Muscle layer of colon (tissue), 2 donors: Measurements from ENCODE around the gene ADCY3.
A peak's percentile ranks its signal among the peaks of the same experiment; 100 is the strongest.

Experiments
- H3K27ac ChIP-seq: one replicate; pipeline ENCODE4 v1.7.0; 2013; ENCODE audit warnings: low read depth, mild to moderate bottlenecking, low read length, moderate library complexity
- H3K27me3 ChIP-seq, 2 donors: one replicate each; pipeline ENCODE4 v1.7.0; 2013; ENCODE audit warnings: low read length in 2 of 2, mild to moderate bottlenecking in 2 of 2; ENCODE audit not compliant: insufficient read depth in 2 of 2, control insufficient read depth in 1 of 2
- H3K36me3 ChIP-seq: one replicate; pipeline ENCODE4 v1.7.0; 2013; ENCODE audit warnings: mild to moderate bottlenecking, low read length; ENCODE audit not compliant: insufficient read depth
- H3K4me1 ChIP-seq: one replicate; pipeline ENCODE4 v1.7.0; 2013; ENCODE audit warnings: mild to moderate bottlenecking, low read length; ENCODE audit not compliant: insufficient read depth
- H3K4me3 ChIP-seq, 2 donors: one replicate each; pipeline ENCODE4 v1.7.0; 2013; ENCODE audit warnings: low read length in 2 of 2, low read depth in 1 of 2, mild to moderate bottlenecking in 1 of 2, moderate library complexity in 1 of 2
- H3K9ac ChIP-seq: one replicate; pipeline ENCODE4 v1.7.0; 2013; ENCODE audit warnings: low read length
- H3K9me3 ChIP-seq: one replicate; pipeline ENCODE4 v1.7.0; 2013; ENCODE audit warnings: mild to moderate bottlenecking, low read length
- donor health status: abdominal sarcoma.
- donor health status: Adenocarcinoma of cecum.

Gene ADCY3

GRCh38 chr2:24924732-24925131, 4.7 kb upstream of the ADCY3 start:
- H3K27me3 ChIP-seq: no peaks in the 10 kb centered on the region
- H3K9ac ChIP-seq: no peak overlapping the region
- no peaks in the 10 kb centered on the region for H3K9me3 ChIP-seq
- H3K4me1 ChIP-seq: peaks cover 8% of the 10 kb centered on the region
- no peak overlapping the region for H3K27ac ChIP-seq
- no peaks in the 10 kb centered on the region for H3K36me3 ChIP-seq
- no peak overlapping the region for H3K4me3 ChIP-seq

- Histone ChIP-seq H3K4me3 (no peak overlapping the region), H3K9ac (no peak overlapping the region), H3K27ac (no peak overlapping the region)
Measured at GRCh38 chr2:24924266-24924665, 4.2 kb upstream of the ADCY3 start.

GRCh38 chr2:24923106-24923505, 3.1 kb upstream of the ADCY3 start:
- Histone ChIP-seq H3K9me3 (no peaks in the 10 kb centered on the region), H3K27me3 (no peaks in the 10 kb centered on the region)

More at GRCh38 chr2:24924266-24924665, 4.2 kb upstream of the ADCY3 start:
- no peaks in the 10 kb centered on the region for H3K36me3 ChIP-seq
- H3K27me3 ChIP-seq: no peaks in the 10 kb centered on the region
- H3K9me3 ChIP-seq: no peaks in the 10 kb centered on the region
- peaks cover 8% of the 10 kb centered on the region for H3K4me1 ChIP-seq

GRCh38 chr2:24922556-24922955, 2.5 kb upstream of the ADCY3 start:
- no peaks in the 10 kb centered on the region for H3K36me3 ChIP-seq
- H3K27ac ChIP-seq: no peak overlapping the region
- H3K9me3 ChIP-seq: no peaks in the 10 kb centered on the region

More at GRCh38 chr2:24923106-24923505, 3.1 kb upstream of the ADCY3 start:
- H3K36me3 ChIP-seq: no peaks in the 10 kb centered on the region
- H3K9ac ChIP-seq: no peak overlapping the region
- no peak overlapping the region for H3K4me3 ChIP-seq
- H3K4me1 ChIP-seq: peaks cover 8% of the 10 kb centered on the region
- no peak overlapping the region for H3K27ac ChIP-seq

GRCh38 chr2:24920809-24921441, 888 bp upstream of the ADCY3 start:
- Histone ChIP-seq H3K9me3 (no peaks in the 10 kb centered on the region), H3K27ac (no peak overlapping the region), H3K4me1 (no peaks in the 10 kb centered on the region), H3K4me3 (peak overlapping the region in 1 of 2 donors; percentile 47), H3K9ac (no peak overlapping the region), H3K27me3 (no peaks in the 10 kb centered on the region), H3K36me3 (no peaks in the 10 kb centered on the region)

More at GRCh38 chr2:24922556-24922955, 2.5 kb upstream of the ADCY3 start:
- H3K27me3 ChIP-seq: no peaks in the 10 kb centered on the region
- no peak overlapping the region for H3K4me3 ChIP-seq
- H3K9ac ChIP-seq: no peak overlapping the region
- H3K4me1 ChIP-seq: peaks cover 8% of the 10 kb centered on the region

- Histone ChIP-seq H3K4me3 (peak overlapping the region; percentile 55 to 57), H3K9me3 (no peaks in the 10 kb centered on the region), H3K9ac (no peak overlapping the region), H3K36me3 (no peaks in the 10 kb centered on the region), H3K4me1 (no peaks in the 10 kb centered on the region), H3K27ac (no peak overlapping the region), H3K27me3 (no peaks in the 10 kb centered on the region)
Measured at GRCh38 chr2:24919506-24920097, 435 bp downstream of the ADCY3 start.

GRCh38 chr2:24919037-24919505, 966 bp downstream of the ADCY3 start:
- Histone ChIP-seq H3K4me1 (no peaks in the 10 kb centered on the region), H3K9me3 (no peaks in the 10 kb centered on the region), H3K27me3 (no peaks in the 10 kb centered on the region), H3K36me3 (no peaks in the 10 kb centered on the region), H3K4me3 (peak overlapping the region; percentile 55 to 57), H3K9ac (no peak overlapping the region), H3K27ac (no peak overlapping the region)

GRCh38 chr2:24918326-24919036, 1.6 kb downstream of the ADCY3 start:
- Histone ChIP-seq H3K4me3 (peak overlapping the region in 1 of 2 donors; percentile 55), H3K27me3 (no peaks in the 10 kb centered on the region), H3K9me3 (no peaks in the 10 kb centered on the region), H3K36me3 (no peaks in the 10 kb centered on the region), H3K27ac (no peak overlapping the region), H3K9ac (no peak overlapping the region), H3K4me1 (no peaks in the 10 kb centered on the region)

- H3K9ac ChIP-seq: no peak overlapping the region
- H3K27me3 ChIP-seq: no peaks in the 10 kb centered on the region
- H3K36me3 ChIP-seq: no peaks in the 10 kb centered on the region
- no peaks in the 10 kb centered on the region for H3K9me3 ChIP-seq
- no peak overlapping the region for H3K27ac ChIP-seq
- no peak overlapping the region for H3K4me3 ChIP-seq
- no peaks in the 10 kb centered on the region for H3K4me1 ChIP-seq
Measured at GRCh38 chr2:24917731-24918325, 2.2 kb downstream of the ADCY3 start.

GRCh38 chr2:24917086-24917485, 3.0 kb downstream of the ADCY3 start:
- no peak overlapping the region for H3K9ac ChIP-seq
- H3K9me3 ChIP-seq: no peaks in the 10 kb centered on the region
- no peak overlapping the region for H3K27ac ChIP-seq
- no peaks in the 10 kb centered on the region for H3K4me1 ChIP-seq
- H3K36me3 ChIP-seq: no peaks in the 10 kb centered on the region
- no peaks in the 10 kb centered on the region for H3K27me3 ChIP-seq
- no peak overlapping the region for H3K4me3 ChIP-seq

GRCh38 chr2:24915796-24916195, 4.2 kb downstream of the ADCY3 start:
- H3K9me3 ChIP-seq: no peaks in the 10 kb centered on the region
- H3K27me3 ChIP-seq: no peaks in the 10 kb centered on the region
- H3K9ac ChIP-seq: no peak overlapping the region
- H3K36me3 ChIP-seq: no peaks in the 10 kb centered on the region
- H3K27ac ChIP-seq: no peak overlapping the region
- H3K4me1 ChIP-seq: no peaks in the 10 kb centered on the region
- no peak overlapping the region for H3K4me3 ChIP-seq
